Measurements from ENCODE around the gene ADO.
A peak's percentile ranks its signal among the peaks of the same experiment; 100 is the strongest.

- TF ChIP-seq CTCF (IDR thresholded peaks at IDR 0.05) (peak; percentile 68 to 82 (median 79)), POLR2A (IDR thresholded peaks at IDR 0.05) (no peak)
Observed at GRCh38 chr10:62817766-62818425, 13.4 kb downstream of the ADO start.

All from testis (tissue), 2 donors.